Effector CD8-positive, alpha-beta T cell (primary cell): ENCODE measurements around the gene LDLRAD4.
"Not testable (repeated sequence)": the region's sequence is repeated elsewhere in the genome, so short reads cannot be mapped to it uniquely, and the experiment has no call there.

Experiments
- DNase-seq: peaks from one replicate; lab custom pipeline; 2025; lab: John Stamatoyannopoulos, UW

LDLRAD4 gene

GRCh38 chr18:13336841-13337240 is 118.3 kb downstream of the LDLRAD4 start:
- DNase-seq = no peak

GRCh38 chr18:13337369-13337768 is 118.8 kb downstream of the LDLRAD4 start:
- DNase-seq = no peak

DNA sequence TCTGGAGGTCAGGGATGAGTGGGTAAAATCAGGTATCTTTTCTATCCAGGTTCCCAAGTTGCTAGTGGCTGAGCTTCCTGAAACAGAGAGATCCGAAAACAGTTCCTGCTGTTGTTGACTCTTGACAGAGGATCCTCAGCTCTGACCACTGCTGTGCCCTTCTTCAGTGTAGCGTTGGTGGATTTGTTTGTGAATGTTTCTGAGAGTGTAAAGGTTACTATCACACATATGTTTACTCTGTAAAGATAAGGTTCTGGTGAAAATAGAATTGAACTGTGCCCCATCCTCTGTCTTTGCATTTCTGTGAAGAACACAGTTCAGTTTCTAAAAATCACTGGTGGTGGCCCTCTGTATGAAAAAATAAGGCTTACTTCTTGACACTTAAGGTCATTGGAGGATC is 119.8 kb downstream of the LDLRAD4 start:
- no peak for DNase-seq

GRCh38 chr18:13339653-13340052 is 121.1 kb downstream of the LDLRAD4 start:
- DNase-seq = no peak

DNA sequence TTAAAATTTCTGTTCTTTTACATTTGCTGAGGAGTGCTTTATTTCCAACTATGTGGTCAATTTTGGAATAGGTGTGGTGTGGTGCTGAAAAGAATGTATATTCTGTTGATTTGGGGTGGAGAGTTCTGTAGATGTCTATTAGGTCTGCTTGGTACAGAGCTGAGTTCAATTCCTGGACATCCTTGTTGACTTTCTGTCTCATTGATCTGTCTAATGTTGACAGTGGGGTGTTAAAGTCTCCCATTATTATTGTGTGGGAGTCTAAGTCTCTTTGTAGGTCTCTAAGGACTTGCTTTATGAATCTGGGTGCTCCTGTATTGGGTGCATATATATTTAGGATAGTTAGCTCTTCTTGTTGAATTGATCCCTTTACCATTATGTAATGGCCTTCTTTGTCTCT is 127.9 kb downstream of the LDLRAD4 start:
- not testable (repeated sequence) for DNase-seq

GRCh38 chr18:13353084-13353823 is 134.7 kb downstream of the LDLRAD4 start:
- DNase-seq = no peak

- no peak for DNase-seq
Measured at GRCh38 chr18:13354402-13354801, 135.8 kb downstream of the LDLRAD4 start.

- no peak for DNase-seq
Measured at GRCh38 chr18:13356032-13356431, 137.5 kb downstream of the LDLRAD4 start.

DNA sequence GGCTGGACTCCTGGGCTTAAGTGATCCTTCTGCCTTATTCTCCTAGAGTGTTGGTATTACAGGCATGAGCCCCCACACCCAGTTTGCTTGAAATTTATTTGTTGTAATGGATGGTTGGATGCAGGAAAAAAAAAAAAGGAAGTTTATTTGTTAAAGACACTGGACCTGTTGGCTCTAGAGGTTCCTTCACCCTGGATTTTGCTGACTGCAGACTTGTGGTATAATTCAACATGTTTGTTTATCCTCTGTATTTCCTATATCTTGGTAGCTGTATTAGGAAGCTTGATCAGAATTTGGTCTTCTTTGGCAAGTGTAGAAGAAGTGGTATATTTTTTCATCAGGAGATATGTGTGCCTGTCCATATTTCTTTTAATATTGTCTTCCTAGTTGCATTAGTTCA is 138.7 kb downstream of the LDLRAD4 start:
- no peak for DNase-seq

DNA sequence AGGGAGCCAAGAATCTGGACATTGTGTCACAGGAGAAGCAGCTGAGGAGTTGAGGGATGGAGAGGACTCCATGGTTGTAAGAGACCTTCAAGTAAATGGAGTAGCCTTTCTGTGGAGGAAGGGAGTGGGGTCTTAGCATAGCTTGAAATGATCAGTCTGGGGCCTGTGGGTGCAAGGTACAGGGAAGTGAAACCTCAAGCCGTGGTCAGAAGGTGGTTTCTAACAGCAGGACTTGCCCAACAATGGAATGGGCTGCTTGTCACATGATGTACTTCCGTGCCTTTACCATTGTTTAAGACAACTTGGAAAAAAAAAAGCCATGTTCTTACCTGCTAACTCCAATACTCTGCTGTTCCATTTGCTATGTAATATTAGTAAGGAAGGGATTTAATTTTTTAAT is 140.7 kb downstream of the LDLRAD4 start:
- no peak for DNase-seq

DNA sequence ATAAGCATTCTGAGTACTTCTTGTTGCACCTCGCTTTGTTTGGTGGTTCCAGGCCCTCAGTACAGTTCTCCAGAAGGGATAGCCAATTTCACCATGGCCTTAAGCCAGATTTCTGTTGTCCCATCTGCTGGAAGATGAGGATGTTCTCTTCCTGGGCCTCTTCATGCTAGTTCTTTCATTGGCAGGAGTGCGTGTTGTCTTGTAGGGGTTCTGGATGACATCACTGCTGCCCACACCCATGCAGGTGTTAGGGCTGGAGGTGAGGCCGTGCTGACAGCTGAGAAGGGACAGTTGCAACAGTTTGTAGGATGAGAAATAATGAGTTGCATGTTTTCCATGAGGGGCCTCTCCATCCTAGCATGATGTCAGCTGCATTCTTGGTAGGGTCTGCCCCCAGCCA is 142.9 kb downstream of the LDLRAD4 start:
- no peak for DNase-seq

- DNase-seq = no peak
Measured at GRCh38 chr18:13362051-13362450, 143.5 kb downstream of the LDLRAD4 start.

- no peak for DNase-seq
Measured at GRCh38 chr18:13362607-13363006, 144.0 kb downstream of the LDLRAD4 start.

DNA sequence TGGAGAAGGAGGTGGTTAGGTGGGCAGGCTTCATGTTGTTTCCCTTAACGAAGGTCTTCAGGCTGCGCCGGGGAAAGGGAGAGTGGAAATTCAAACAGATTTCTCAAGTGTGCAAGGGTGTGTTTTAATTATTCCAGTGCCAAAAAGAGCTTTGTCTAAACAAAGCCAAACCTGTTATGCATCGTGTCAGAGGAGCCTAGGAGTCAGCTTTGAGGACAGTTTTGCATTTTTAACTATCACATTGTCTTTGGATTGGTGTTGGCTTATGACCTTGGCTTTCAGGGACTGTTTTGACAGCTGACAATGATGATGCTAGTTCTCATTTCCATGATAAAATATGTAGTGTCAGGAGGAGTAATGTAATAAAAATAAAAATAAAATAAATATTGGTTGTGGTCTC is 144.8 kb downstream of the LDLRAD4 start:
- no peak for DNase-seq

DNA sequence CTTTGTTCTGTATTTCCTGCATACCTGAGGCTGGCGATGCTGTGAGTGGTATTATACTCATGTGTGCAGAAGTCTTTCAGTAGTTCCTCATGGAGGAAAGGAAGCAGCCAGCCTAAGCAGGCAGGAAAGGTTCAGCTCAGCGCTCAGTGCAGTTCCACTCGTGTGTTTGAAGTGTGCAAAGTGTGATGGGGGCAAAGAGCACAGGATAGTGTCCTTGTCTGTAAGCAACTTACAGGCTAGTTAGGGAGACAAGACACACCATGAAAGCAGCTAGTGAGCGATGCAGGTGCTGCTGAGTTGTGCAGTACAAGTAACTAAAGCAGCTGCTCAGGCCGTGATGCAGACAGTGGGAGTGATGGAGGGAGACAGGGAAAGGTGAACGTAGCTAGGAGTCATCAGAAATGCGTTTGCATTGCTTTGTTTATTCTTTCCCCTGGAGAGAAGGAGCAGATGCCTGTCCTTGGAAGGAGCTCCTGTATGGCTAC is 146.2 kb downstream of the LDLRAD4 start:
- no peak for DNase-seq

DNA sequence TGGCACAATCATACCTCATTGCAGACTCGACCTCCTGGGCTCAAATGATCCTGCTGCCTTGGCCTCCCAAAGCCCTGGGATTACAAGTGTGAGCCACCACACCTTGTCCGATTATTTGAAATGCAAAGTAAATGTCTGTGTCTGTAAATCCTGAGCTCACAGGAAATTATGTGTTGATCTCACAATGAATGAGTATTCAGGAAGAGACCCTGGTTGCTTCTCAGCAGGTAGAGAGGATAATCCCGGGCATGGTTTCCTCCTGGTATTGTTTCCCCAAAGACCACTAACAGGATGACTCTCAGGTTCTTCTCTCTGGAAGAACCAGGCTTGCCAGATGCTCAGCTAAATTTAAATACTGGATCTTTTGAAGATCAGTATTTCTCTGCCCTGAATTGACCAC is 147.6 kb downstream of the LDLRAD4 start:
- no peak for DNase-seq

- DNase-seq = no peak
Measured at GRCh38 chr18:13366541-13366940, 148.0 kb downstream of the LDLRAD4 start.

DNA sequence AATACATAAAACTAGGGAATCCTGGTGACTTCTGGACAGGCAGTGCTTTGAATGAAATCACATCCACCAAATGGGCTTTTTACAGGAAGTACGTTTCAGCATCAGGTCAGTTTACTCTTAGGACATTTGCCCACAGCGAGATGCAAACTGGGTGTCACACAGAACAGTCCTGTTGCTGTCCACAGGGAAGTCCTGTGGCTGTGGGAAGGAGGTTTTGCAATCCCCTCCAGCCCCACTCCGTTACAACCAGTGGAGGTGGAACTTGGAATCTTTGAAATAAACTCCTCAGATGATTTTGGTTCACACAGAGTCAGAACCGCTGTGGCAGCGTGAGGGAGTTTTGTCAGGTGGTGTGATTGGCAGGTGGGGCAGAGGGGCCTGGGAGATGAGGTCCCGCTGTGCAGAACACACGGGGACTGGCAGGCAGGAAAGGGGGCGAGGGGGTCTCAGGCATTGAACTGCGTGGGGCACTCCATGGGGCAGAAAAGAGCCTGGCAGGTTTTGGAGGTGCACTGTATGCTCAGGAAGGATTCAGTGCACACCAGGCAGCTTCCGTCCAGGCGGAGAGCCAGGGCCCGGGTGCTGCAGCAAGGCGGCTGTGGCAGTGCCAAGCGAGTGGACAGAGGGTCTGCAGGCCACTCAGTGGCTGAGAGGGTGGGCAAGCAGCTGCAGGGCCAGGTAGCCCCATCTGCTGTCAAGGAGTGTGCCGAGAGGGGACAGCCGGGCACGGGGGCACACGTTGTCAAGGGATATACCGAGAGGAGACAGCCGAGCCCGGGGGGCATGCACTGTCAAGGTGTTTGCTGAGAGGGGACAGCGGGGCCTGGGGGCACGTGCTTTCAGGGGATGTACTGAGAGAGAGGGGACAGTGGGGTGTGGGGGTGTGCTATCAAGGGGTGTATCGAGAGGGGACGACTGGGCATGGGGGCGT is 148.7 kb downstream of the LDLRAD4 start:
- no peak for DNase-seq

DNA sequence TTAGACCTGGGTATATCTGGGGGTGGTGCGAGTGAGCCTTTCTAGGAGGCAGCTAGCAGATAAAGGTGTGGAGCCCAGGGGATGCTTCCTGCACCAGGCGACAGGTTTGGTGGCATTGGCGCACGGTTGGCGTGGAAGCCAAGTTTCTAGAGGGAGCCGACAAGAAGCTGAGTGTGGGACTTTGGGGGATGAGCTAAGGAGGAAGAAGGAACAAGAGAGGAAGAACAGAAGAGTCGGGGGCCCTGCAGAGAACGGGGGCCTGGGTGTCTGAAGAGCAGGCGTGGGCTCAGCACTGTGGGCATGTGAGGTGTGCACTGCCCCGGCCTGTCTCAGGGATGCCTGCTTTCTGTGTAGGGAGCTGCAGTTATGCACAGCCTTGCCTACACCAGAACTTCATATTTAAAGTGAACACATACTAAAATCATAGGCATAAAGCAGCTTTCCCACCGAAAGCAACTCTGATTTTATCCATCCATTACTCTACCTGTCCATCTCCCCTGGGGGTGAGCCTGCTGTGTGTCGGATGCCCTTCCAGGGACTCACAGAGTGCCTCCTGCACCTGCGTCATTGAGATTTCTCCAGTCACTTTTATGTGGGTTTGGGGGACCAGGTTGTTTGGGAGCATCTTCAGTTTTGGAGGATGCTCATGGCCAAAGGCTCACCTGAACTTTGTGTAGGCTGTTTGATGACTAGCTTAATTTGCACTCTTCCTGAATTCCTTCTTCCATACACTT is 149.7 kb downstream of the LDLRAD4 start:
- no peak for DNase-seq

- DNase-seq = no peak
Measured at GRCh38 chr18:13369353-13369752, 150.8 kb downstream of the LDLRAD4 start.

GRCh38 chr18:13369756-13370510 is 151.4 kb downstream of the LDLRAD4 start:
- no peak for DNase-seq
